PC-3 (cell line): ENCODE data around the gene EEPD1. TPM values are rescaled to one million over a fixed set of nuclear protein-coding genes. Genes with fewer than 3 reads are reported as not detected.

Source experiments
- ATAC-seq: fragments of 200-7000 bp; cut with Tn5 transposase; 2 replicates; pipeline ENCODE4 v1.9.1; 2020; ENCODE audit warnings: mild to moderate bottlenecking, moderate library complexity
- BruUV-seq: library from RNA; stranded (reverse); fragments of 400-500 nt; replicated peaks from 2 replicates; lab custom pipeline; 2021; lab: Mats Ljungman, UMichigan
- CTCF ChIA-PET: fragments of 300-600 bp; sonication (Branson Sonifier 250); formaldehyde crosslinking; loops from one replicate; lab custom pipeline; 2022; ENCODE audit warnings: antibody characterized with exemption; lab: Charles Lee
- POLR2A ChIA-PET: fragments of 300-600 bp; sonication (Branson Sonifier 250); formaldehyde crosslinking; loops from one replicate; lab custom pipeline; 2022; ENCODE audit warnings: antibody characterized with exemption; ENCODE audit not compliant: unreplicated experiment; lab: Charles Lee
- DNase-seq: peaks from one replicate; pipeline ENCODE4 v3.0.0-alpha.2; 2015
- H2AFZ ChIP-seq: fragments of 300-600 bp; sonication (generic); 2 replicates; pipeline ENCODE4 v1.6.0; 2016; ENCODE audit warnings: antibody characterized with exemption, low read length
- H3F3A ChIP-seq: fragments of 300-600 bp; sonication (generic); one replicate; pipeline ENCODE4 v1.6.0; 2017; ENCODE audit warnings: antibody characterized with exemption, low read length, control low read depth, mild to moderate bottlenecking; ENCODE audit not compliant: unreplicated experiment
- H3K27ac ChIP-seq: fragments of 300-600 bp; sonication (generic); 2 replicates; pipeline ENCODE4 v1.5.1; 2016; ENCODE audit warnings: mild to moderate bottlenecking, low read length
- H3K27me3 ChIP-seq: fragments of 300-600 bp; sonication (generic); 2 replicates; pipeline ENCODE4 v1.6.1; 2016; ENCODE audit warnings: low read length, mixed read lengths
- H3K36me3 ChIP-seq: fragments of 300-600 bp; sonication (generic); 2 replicates; pipeline ENCODE4 v1.6.1; 2016; ENCODE audit warnings: low read depth, mixed run types, low read length, mixed read lengths
- H3K4me1 ChIP-seq: fragments of 300-600 bp; sonication (generic); 2 replicates; pipeline ENCODE4 v1.5.1; 2016; ENCODE audit warnings: low read length; ENCODE audit not compliant: insufficient read depth
- H3K4me2 ChIP-seq: fragments of 300-600 bp; sonication (generic); 2 replicates; pipeline ENCODE4 v1.6.0; 2016; ENCODE audit warnings: low read length
- H3K4me3 ChIP-seq: fragments of 300-600 bp; sonication (generic); 2 replicates; pipeline ENCODE4 v1.5.1; 2016; ENCODE audit warnings: mild to moderate bottlenecking, low read length, mixed read lengths
- H3K79me2 ChIP-seq: fragments of 300-600 bp; sonication (generic); 2 replicates; pipeline ENCODE4 v1.6.1; 2017; ENCODE audit warnings: low read length, mixed read lengths
- H3K9ac ChIP-seq: fragments of 300-600 bp; sonication (generic); 2 replicates; pipeline ENCODE4 v1.6.0; 2016; ENCODE audit warnings: mild to moderate bottlenecking, low read length
- H3K9me2 ChIP-seq: fragments of 300-600 bp; sonication (generic); replicated peaks from 2 replicates; pipeline ENCODE4 v1.6.1; 2016; ENCODE audit warnings: mixed run types, low read length, mixed read lengths
- H3K9me3 ChIP-seq: fragments of 300-600 bp; sonication (generic); 2 replicates; pipeline ENCODE4 v1.6.1; 2016; ENCODE audit warnings: low read length, mixed read lengths
- H4K20me1 ChIP-seq: fragments of 300-600 bp; sonication (generic); 2 replicates; pipeline ENCODE4 v1.6.1; 2016; ENCODE audit warnings: low read length, mixed read lengths
- EZH2 ChIP-seq: fragments of 300-600 bp; sonication (generic); IDR thresholded peaks from one replicate; pipeline ENCODE4 v1.6.1; 2017; ENCODE audit warnings: antibody characterized with exemption, mild to moderate bottlenecking, low read length; ENCODE audit not compliant: unreplicated experiment
- EZH2phosphoT487 ChIP-seq: fragments of 300-600 bp; sonication (generic); IDR thresholded peaks from 2 replicates; pipeline ENCODE4 v1.6.1; 2018; ENCODE audit warnings: mild to moderate bottlenecking, antibody characterized with exemption, low read length, borderline replicate concordance
- intact Hi-C: fragments of 100-400 bp; cut with micrococcal nuclease; formaldehyde crosslinking; loops from 2 replicates; pipeline ENCODE4 v1.9.0; 2023
- total RNA-seq: library from RNA; depleted of rRNA; stranded (reverse); fragments of >200 nt; gene quantifications from 2 replicates; pipeline ENCODE4 v1.2.3, GENCODE V29; 2014
- TF ChIP-seq, protein P1 (sequence below): fragments of 300-600 bp; sonication (generic); conservative IDR thresholded peaks from 2 replicates; pipeline ENCODE4 v1.5.1; 2017; ENCODE audit warnings: antibody characterized with exemption, low read depth, mild to moderate bottlenecking, low read length

Gene EEPD1
- total RNA-seq, 1 experiment from 2014 or later = 28.3 TPM

- ChIA-PET CTCF (interaction anchor here (1.8 kb wide), 1 partner anchor 15 kb away, joined by 7 read pairs; no protein-coding TSS in a partner anchor), POLR2A (interaction anchor here (0.6 kb wide), 1 partner anchor 9 kb away, joined by 5 read pairs; no protein-coding TSS in a partner anchor)
- Histone ChIP-seq H3K36me3 (peaks cover 3% of the 10 kb centered on the region; the same call in 1 of the 2 replicates), H3K4me2 (peak overlapping the region; percentile 70), H2AFZ (no peak overlapping the region), H3K27ac (peak overlapping the region; percentile 81), H3K4me3 (no peak overlapping the region), H3K27me3 (no peaks in the 10 kb centered on the region), H3K9me2 (no peaks in the 10 kb centered on the region), H3K9ac (peak overlapping the region; percentile 26; the same call in 1 of the 2 replicates), H3K4me1 (peaks cover 39% of the 10 kb centered on the region), H3K9me3 (no peaks in the 10 kb centered on the region), H3K79me2 (no peaks in the 10 kb centered on the region), H4K20me1 (peaks cover 8% of the 10 kb centered on the region; the same call in 1 of the 2 replicates), H3F3A (peaks cover 13% of the 10 kb centered on the region)
- peak; percentile 98 for DNase-seq
- intact Hi-C loops = loop anchor here (5.0 kb wide), 1 partner anchor 386 kb away; no protein-coding TSS in a partner anchor
- TF ChIP-seq EZH2 = no peak
- 0 out of 2 replicates have a peak, but pooled peaks have one; percentile 30 for TF ChIP-seq EZH2phosphoT487
- TF ChIP-seq, protein P1, sequence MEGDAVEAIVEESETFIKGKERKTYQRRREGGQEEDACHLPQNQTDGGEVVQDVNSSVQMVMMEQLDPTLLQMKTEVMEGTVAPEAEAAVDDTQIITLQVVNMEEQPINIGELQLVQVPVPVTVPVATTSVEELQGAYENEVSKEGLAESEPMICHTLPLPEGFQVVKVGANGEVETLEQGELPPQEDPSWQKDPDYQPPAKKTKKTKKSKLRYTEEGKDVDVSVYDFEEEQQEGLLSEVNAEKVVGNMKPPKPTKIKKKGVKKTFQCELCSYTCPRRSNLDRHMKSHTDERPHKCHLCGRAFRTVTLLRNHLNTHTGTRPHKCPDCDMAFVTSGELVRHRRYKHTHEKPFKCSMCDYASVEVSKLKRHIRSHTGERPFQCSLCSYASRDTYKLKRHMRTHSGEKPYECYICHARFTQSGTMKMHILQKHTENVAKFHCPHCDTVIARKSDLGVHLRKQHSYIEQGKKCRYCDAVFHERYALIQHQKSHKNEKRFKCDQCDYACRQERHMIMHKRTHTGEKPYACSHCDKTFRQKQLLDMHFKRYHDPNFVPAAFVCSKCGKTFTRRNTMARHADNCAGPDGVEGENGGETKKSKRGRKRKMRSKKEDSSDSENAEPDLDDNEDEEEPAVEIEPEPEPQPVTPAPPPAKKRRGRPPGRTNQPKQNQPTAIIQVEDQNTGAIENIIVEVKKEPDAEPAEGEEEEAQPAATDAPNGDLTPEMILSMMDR = no peak
- peak; percentile 94 for ATAC-seq
- BruUV-seq = no TSS peak
Observed at GRCh38 chr7:36303202-36304098, 150.4 kb downstream of the EEPD1 start.

DNA sequence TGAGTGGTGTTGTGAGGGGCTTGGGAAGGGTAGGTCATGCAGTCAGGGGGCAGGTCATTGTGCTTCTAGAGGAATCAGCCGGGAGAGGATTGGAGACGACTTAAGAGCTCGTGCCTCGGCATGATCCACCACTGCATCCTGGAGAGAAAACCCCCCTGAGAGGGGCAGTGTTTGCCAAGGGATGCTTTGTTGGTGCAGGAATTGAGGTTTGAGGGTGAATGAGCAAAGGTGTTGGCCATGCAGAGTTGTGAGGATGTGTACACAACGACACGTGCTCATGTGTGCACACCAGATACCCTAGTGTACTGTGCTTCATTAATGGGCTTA, 151.0 kb downstream of the EEPD1 start:
- TF ChIP-seq, protein P1 = no peak
- TF ChIP-seq EZH2phosphoT487 (no peak), EZH2 (no peak)
- POLR2A ChIA-PET = interaction anchor here (0.6 kb wide), 1 partner anchor 63 kb away, joined by 3 read pairs; no protein-coding TSS in a partner anchor
- no peaks in the 10 kb centered on the region for H3K9me3 ChIP-seq
- intact Hi-C loops = loop anchor here (5.0 kb wide), 1 partner anchor 387 kb away; no protein-coding TSS in a partner anchor
- peak overlapping the region; percentile 26; the same call in 1 of the 2 replicates for H3K9ac ChIP-seq
- H4K20me1 ChIP-seq = peaks cover 8% of the 10 kb centered on the region; the same call in 1 of the 2 replicates
- H3K27ac ChIP-seq = peak overlapping the region; percentile 81
- H3K4me3 ChIP-seq = no peak overlapping the region
- ATAC-seq (no peak), DNase-seq (no peak)
- peaks cover 13% of the 10 kb centered on the region for H3F3A ChIP-seq
- no TSS peak for BruUV-seq
- no peaks in the 10 kb centered on the region for H3K79me2 ChIP-seq
- no peak overlapping the region for H2AFZ ChIP-seq
- CTCF ChIA-PET = interaction anchor here (1.8 kb wide), 1 partner anchor 15 kb away, joined by 7 read pairs; no protein-coding TSS in a partner anchor
- H3K9me2 ChIP-seq = no peaks in the 10 kb centered on the region
- peaks cover 39% of the 10 kb centered on the region for H3K4me1 ChIP-seq
- H3K36me3 ChIP-seq = peaks cover 2% of the 10 kb centered on the region; the same call in 1 of the 2 replicates
- H3K4me2 ChIP-seq = peak overlapping the region; percentile 70
- H3K27me3 ChIP-seq = no peaks in the 10 kb centered on the region
